GM10266 (cell line): Measurements from ENCODE around the gene LHX5.
A peak's percentile ranks its signal among the peaks of the same experiment; 100 is the strongest.

ENCODE experiments used
- DNase-seq: peaks from one replicate; pipeline ENCODE4 v3.0.0; 2012; ENCODE audit errors: extremely low spot score
- TF ChIP-seq, protein P1 (sequence below): IDR thresholded peaks from 2 replicates; pipeline ENCODE4 v1.5.1; 2012; ENCODE audit warnings: mild to moderate bottlenecking, low read depth; ENCODE audit not compliant: control insufficient read depth, insufficient read depth; ENCODE audit errors: missing control alignments

The LHX5 gene

DNA sequence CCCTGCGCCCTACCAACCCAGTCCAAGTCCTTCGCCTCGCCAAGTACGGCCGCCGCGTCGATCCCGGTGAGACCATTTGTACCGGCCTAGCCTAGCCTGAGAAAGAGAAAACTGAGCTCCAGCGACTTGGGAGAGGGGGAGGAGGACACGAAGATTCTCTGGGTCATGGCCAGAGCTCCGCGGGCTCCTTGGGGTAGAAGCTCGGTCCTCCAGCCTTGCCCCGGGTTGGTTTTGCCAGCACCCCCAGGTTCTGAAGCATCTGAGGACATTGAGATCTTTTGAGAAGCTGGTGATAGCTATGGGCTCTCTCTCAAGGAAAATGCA is 7.3 kb downstream of the LHX5 start:
- no peak for DNase-seq

DNA sequence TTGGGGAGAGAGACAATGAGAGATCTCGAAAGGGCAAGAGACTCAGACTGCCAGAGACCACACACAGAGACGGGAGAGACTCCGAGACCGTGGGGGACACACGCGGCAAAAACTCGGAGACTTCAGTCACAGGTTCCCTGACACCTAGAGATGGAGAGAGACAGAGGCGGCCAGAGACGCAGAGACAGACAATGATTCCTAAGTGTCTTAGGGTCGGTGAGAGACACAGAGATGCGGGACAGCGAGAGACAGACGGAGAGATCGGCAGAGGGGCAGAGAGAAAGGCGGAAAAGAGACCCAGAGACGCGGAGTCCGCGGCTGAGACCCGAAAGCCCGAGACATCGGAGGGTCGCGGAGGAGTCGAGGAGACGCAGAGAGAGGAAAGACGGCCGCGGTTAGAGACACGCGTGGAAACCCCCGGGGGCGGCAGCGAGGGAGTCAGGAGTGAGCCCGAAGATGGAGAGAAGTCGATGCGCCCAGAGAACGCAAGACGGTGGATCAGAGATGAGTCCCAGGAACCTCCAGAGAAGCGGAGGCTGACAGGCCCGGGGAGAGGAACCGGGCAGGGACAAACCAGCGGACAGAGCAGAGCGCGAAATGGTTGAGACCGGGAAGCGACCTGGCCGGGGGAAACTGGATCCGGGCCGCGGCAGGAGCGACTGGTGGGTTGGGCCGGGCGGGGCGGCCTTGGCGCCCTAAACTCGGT is 7.8 kb downstream of the LHX5 start:
- TF ChIP-seq, protein P1, sequence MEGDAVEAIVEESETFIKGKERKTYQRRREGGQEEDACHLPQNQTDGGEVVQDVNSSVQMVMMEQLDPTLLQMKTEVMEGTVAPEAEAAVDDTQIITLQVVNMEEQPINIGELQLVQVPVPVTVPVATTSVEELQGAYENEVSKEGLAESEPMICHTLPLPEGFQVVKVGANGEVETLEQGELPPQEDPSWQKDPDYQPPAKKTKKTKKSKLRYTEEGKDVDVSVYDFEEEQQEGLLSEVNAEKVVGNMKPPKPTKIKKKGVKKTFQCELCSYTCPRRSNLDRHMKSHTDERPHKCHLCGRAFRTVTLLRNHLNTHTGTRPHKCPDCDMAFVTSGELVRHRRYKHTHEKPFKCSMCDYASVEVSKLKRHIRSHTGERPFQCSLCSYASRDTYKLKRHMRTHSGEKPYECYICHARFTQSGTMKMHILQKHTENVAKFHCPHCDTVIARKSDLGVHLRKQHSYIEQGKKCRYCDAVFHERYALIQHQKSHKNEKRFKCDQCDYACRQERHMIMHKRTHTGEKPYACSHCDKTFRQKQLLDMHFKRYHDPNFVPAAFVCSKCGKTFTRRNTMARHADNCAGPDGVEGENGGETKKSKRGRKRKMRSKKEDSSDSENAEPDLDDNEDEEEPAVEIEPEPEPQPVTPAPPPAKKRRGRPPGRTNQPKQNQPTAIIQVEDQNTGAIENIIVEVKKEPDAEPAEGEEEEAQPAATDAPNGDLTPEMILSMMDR, result no peak
- DNase-seq, result peak; percentile 32

More for the DNA sequence above, 7.3 kb downstream of the LHX5 start:
- TF ChIP-seq, protein P1, result no peak

DNA sequence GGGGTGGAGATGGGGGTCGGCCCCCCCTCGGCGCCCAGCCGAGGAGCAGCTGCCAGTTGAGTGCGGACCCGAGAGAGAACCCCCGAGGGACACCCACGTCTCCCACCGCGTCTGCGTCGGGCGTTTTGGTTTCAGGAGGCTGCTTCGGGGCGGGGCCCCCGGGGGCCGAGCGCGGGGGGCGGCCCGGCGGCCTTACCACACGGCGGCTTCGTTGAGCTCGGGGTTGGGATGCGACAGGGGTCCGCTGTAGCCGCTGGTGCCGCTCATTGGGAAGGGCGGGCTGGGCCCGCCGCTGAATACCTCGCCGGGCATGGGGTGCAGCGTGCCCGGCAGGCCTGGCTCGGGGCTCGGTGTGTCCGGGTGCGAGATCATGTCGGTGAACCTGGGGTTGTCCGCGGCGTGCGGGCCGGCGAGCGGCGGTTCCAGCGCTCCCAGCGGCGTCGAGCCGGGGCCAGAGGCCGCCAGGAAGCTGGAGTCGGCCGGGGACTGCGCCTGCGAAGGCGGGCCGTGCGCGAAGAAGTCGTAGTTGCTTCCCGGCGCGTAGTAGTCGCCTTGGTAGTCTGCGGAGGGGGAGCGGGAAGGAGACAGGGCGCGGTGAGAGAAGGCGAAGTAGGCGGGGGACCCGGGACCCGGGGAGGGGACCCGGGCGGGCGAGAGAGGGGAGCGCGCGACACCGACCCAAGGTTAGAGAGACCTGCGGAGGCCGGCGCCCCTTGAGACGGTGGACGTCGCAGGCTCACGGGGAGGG is 8.5 kb downstream of the LHX5 start:
- DNase-seq, result no peak
- TF ChIP-seq, protein P1, result no peak

DNA sequence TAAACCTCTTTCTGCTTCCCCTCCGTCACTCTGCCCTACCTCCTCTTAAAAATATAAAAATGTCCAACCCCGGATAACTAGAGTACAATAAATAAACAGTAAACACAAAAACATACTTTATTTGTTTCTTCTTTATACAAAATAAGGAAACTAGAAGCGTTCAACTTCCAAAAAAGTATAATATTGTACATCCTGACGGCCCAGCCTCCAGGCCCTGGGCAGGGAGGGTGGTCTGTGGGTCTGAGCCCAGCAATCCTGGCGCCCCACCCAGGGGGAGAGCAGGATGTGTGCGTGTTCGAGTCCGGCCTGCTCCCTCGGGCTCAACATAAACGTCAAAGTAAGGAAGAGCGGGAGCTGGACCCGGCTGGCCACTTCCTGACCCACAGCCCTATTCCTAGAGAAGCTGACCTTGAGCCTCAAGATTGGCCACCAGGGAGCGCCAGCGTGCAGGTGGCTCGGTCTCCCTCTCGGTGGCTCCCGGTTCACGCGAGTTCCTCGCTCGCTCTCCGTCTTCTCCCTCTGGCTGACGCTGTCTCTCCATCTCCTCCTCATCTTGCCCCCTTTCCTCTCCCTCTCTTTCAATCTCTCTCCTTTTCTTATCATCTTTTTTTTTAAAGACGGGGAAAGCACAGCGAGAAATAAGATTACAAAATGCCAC is 9.4 kb downstream of the LHX5 start:
- DNase-seq, result peak; percentile 79

DNA sequence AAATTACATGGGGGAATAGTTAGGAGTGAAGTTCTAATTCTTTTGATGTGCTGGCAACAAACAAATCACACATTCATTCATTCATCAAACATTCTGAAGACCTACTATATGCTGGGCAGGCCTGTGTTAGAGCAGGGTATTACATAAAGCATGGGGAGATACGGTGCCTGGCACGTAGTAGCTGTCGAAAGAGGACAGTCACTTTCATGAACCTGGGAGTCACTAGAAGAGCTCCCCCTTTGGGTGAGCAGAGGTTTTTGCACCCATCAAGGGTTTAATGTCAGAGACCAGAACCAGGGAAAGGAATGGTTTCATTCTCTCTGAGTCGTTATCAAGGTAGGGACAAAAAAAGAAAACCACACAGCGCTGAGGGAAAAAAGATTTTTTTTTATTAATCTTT is 10.0 kb downstream of the LHX5 start:
- peak; percentile 55 for DNase-seq
- TF ChIP-seq, protein P1, result peak; percentile 47

More for the DNA sequence above, 9.4 kb downstream of the LHX5 start:
- TF ChIP-seq, protein P1, result peak; percentile 85

DNA sequence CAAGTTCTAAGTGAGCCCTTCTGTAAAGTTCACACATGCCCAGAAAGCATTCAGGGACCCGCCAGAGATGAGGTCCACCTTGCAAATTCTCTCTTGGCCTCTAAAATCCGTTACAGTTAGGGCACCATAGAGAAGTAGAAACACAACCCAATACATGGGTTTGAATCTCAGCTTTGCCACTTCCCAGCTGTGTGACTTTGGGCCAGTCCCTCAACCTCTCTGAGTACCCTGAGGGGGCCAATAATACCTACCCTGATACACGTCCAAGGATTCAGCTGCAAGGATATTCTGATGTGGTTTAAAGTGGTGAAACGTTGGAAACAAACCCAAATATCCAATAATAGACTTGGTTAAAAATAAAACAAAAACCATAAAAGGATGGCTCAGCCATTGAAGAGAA is 11.7 kb downstream of the LHX5 start:
- TF ChIP-seq, protein P1, result no peak
- no peak for DNase-seq
